H1 (cell line): ENCODE measurements around the gene GLRA2. TPM values are rescaled to one million over a fixed set of nuclear protein-coding genes. Genes with fewer than 3 reads are reported as not detected.

Experiments
- CHD1 ChIP-seq: IDR thresholded peaks from 2 replicates; pipeline ENCODE4 v1.6.1; 2012; ENCODE audit warnings: low read depth, low read length, improper control_type of control experiment
- EP300 ChIP-seq, 2 experiments: IDR thresholded peaks; 1 replicate in 1 of 2; 2 replicates in 1 of 2; pipeline ENCODE4 v1.6.1; 2011 to 2012; ENCODE audit warnings: low read depth in 2 of 2, low read length in 2 of 2, mild to moderate bottlenecking in 2 of 2, borderline replicate concordance in 1 of 2, inconsistent platforms in 1 of 2, moderate library complexity in 1 of 2
- KDM1A ChIP-seq: fragments of 200-600, 300-600 bp; sonication (generic); IDR thresholded peaks from 2 replicates; pipeline ENCODE4 v1.7.1; 2016; ENCODE audit warnings: mild to moderate bottlenecking, low read length, borderline replicate concordance
- polyA plus RNA-seq, 7 experiments: library from polyadenylated mRNA; depleted of rRNA in 3 of 7; stranded (reverse) in 5 of 7; unstranded in 2 of 7; fragments of >200 nt in 5 of 7; fragments of 200-250 nt in 2 of 7; gene quantifications; 1 replicate in 5 of 7; 2 replicates in 1 of 7; 4 replicates in 1 of 7; pipeline versions ENCODE4 v1.2.1 to v1.2.3, GENCODE V29; 2011 to 2013; ENCODE audit warnings: missing spikeins in 2 of 7, mixed read lengths in 2 of 7
- total RNA-seq: library from RNA; stranded (reverse); fragmentation: NEBNext Ultra II Directional; extraction: Animal tissue kit (Norgen Biotek cat#: 25700); gene quantifications from 2 replicates; pipeline ENCODE4 v1.2.1, GENCODE V29; 2021

The GLRA2 gene
- total and polyA plus RNA-seq, 2 of the 8 experiments (the other 6 are each of a cell fraction or from before 2014, with no cell fraction given) = not detected

- TF ChIP-seq KDM1A (no peak), CHD1 (no peak), EP300 (IDR thresholded peaks at IDR 0.05; ENCODE audit: borderline replicate concordance in 1 of 2, low read depth in 2 of 2, low read length in 2 of 2) (no peak)
- TF ChIP-seq, all 59 proteins: peak for 0
Measured at GRCh38 chrX:14670819-14671218, 141.5 kb downstream of the GLRA2 start (continued).
